K562 (cell line): ENCODE measurements around the gene TMED4.

Experiments used
- EZH2 ChIP-seq: IDR thresholded peaks from 2 replicates; pipeline ENCODE4 v1.6.1; 2012; ENCODE audit warnings: low read depth, mild to moderate bottlenecking, inconsistent platforms, low read length, borderline replicate concordance
- NFYB ChIP-seq: IDR thresholded peaks from 2 replicates; pipeline ENCODE4 v1.6.1; 2011; ENCODE audit warnings: mild to moderate bottlenecking, moderate library complexity; ENCODE audit not compliant: insufficient read length; ENCODE audit errors: extremely low read depth
- POLR2AphosphoS5 ChIP-seq: IDR thresholded peaks from 2 replicates; pipeline ENCODE4 v1.6.1; 2011; ENCODE audit warnings: mild to moderate bottlenecking, low read depth, low read length, moderate library complexity; ENCODE audit not compliant: control insufficient read depth, insufficient read depth
- REST ChIP-seq, 2 experiments: fragments of 450-650 bp; formaldehyde crosslinking in 1 of 2; IDR thresholded peaks; 2 replicates each; pipeline versions ENCODE4 v1.4.0 to v1.6.1; 2014 to 2020; ENCODE audit warnings: mild to moderate bottlenecking in 2 of 2, borderline replicate concordance in 1 of 2, low read depth in 1 of 2
- ZNF408 ChIP-seq: fragments of 250-450 bp; sonication (Bioruptor Pico); IDR thresholded peaks from 2 replicates; pipeline ENCODE4 v1.4.0; 2020; ENCODE audit warnings: low read depth, mild to moderate bottlenecking, moderate library complexity

- TF ChIP-seq NFYB (no peak), ZNF408 (CRISPR knock-in tag) (no peak), EZH2 (no peak), REST (IDR thresholded peaks at IDR 0.05; ENCODE audit: borderline replicate concordance) (no peak), REST (CRISPR knock-in tag; IDR thresholded peaks at IDR 0.05; ENCODE audit: low read depth) (no peak), POLR2AphosphoS5 (no peak)
These were observed 33.1 kb downstream of the TMED4 start for GRCh38 chr7:44548893-44549292.
